Measurements from ENCODE around the gene ELK1. TPM values are rescaled to one million over a fixed set of nuclear protein-coding genes. Genes with fewer than 3 reads are reported as not detected.

Gene ELK1
- total and polyA plus RNA-seq, 2 experiments from 2014 or later = 19.2 to 39.5 TPM

DNA sequence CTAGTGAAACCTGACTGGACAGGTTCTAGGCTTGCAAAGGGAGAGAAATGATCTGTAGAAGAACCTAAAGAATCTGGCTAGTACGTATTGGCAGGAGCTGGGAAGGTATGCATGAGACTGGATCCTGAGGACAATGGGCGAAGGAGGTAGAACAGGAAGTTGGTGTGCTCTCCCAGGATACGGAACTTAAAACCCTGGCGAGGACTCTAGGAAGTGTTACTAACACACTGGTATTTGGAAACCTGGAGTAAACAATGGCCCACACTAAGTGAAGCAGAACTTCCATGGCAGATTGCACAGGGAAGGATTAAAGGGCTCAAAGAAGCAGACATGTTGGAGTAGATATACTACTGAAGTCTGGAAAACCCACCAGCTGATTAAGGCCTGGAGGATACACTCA is 39.9 kb downstream of the ELK1 start:
- Mint-ChIP-seq H3K27ac (no peak overlapping the region; the same call in 1 of the 2 replicates), H3K4me1 (peaks cover 17% of the 10 kb centered on the region), H3K36me3 (ENCODE audit: low read depth) (peaks cover 13% of the 10 kb centered on the region; the same call in 2 of the 3 replicates), H3K9me3 (no peaks in the 10 kb centered on the region), H3K4me3 (no peak overlapping the region), H3K27me3 (ENCODE audit: insufficient read depth, low read depth, poor library complexity) (peaks cover 4% of the 10 kb centered on the region)
- Histone ChIP-seq H3F3A (replicated peaks; ENCODE audit: low read depth) (no peaks in the 10 kb centered on the region), H4K20me1 (replicated peaks; ENCODE audit: insufficient read depth) (no peaks in the 10 kb centered on the region), H3K4me1 (ENCODE audit: insufficient read depth) (no peaks in the 10 kb centered on the region), H3K4me3 (no peak overlapping the region), H3K79me2 (replicated peaks; ENCODE audit: insufficient read depth) (no peaks in the 10 kb centered on the region), H3K4me2 (no peak overlapping the region), H3K27me3 (ENCODE audit: insufficient read depth) (no peaks in the 10 kb centered on the region), H2AFZ (no peak overlapping the region), H3K36me3 (ENCODE audit: insufficient read depth) (no peaks in the 10 kb centered on the region), H3K9me2 (ENCODE audit: insufficient read depth) (no peaks in the 10 kb centered on the region), H3K27ac (ENCODE audit: low read depth) (no peak overlapping the region)
- DNase-seq (ENCODE audit: low spot score) (no peak), ATAC-seq (no peak)
- TF ChIP-seq STAT1 (IDR thresholded peaks at IDR 0.05; ENCODE audit: unreplicated experiment) (no peak), ZNF114 (CRISPR knock-in tag; IDR thresholded peaks at IDR 0.05) (no peak), CREB1 (CRISPR knock-in tag; IDR thresholded peaks at IDR 0.05; ENCODE audit: low read depth) (no peak), NANOG (IDR thresholded peaks at IDR 0.05; ENCODE audit: borderline replicate concordance) (no peak), JUNB (IDR thresholded peaks at IDR 0.05; ENCODE audit: unreplicated experiment) (no peak), CTCF (conservative IDR thresholded peaks at IDR 0.05; ENCODE audit: low read depth in 2 of 2) (no peak), POLR2AphosphoS5 (IDR thresholded peaks at IDR 0.05; ENCODE audit: low read depth) (no peak), ETS1 (IDR thresholded peaks at IDR 0.05) (no peak)
- TF ChIP-seq, protein P1, sequence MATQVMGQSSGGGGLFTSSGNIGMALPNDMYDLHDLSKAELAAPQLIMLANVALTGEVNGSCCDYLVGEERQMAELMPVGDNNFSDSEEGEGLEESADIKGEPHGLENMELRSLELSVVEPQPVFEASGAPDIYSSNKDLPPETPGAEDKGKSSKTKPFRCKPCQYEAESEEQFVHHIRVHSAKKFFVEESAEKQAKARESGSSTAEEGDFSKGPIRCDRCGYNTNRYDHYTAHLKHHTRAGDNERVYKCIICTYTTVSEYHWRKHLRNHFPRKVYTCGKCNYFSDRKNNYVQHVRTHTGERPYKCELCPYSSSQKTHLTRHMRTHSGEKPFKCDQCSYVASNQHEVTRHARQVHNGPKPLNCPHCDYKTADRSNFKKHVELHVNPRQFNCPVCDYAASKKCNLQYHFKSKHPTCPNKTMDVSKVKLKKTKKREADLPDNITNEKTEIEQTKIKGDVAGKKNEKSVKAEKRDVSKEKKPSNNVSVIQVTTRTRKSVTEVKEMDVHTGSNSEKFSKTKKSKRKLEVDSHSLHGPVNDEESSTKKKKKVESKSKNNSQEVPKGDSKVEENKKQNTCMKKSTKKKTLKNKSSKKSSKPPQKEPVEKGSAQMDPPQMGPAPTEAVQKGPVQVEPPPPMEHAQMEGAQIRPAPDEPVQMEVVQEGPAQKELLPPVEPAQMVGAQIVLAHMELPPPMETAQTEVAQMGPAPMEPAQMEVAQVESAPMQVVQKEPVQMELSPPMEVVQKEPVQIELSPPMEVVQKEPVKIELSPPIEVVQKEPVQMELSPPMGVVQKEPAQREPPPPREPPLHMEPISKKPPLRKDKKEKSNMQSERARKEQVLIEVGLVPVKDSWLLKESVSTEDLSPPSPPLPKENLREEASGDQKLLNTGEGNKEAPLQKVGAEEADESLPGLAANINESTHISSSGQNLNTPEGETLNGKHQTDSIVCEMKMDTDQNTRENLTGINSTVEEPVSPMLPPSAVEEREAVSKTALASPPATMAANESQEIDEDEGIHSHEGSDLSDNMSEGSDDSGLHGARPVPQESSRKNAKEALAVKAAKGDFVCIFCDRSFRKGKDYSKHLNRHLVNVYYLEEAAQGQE (IDR thresholded peaks at IDR 0.05; ENCODE audit: unreplicated experiment) = no peak

Data from GM23338 (cell line).